Measurements from ENCODE around the gene NNT.
"Not testable (repeated sequence)": the region's sequence is repeated elsewhere in the genome, so short reads cannot be mapped to it uniquely, and the experiment has no call there.

Gene NNT

GRCh38 chr5:43602461-43603343 is at the start of gene NNT:
Gene NNT, plus strand, starts transcription at chr5:43603180. Its CDS starts 6,016 bp downstream, at chr5:43609196.
- DNase-seq = peak; percentile 78

- no peak for DNase-seq
These were observed 49.6 kb upstream of the NNT start for GRCh38 chr5:43553381-43553780.

GRCh38 chr5:43554497-43554896 is 48.5 kb upstream of the NNT start:
- no peak for DNase-seq

GRCh38 chr5:43555895-43556606 is 46.9 kb upstream of the NNT start:
- peak; percentile 57 for DNase-seq

- DNase-seq = not testable (repeated sequence)
These were observed 46.4 kb upstream of the NNT start for GRCh38 chr5:43556607-43556856.

- DNase-seq = peak; percentile 83
These were observed 46.0 kb upstream of the NNT start, which contains the start of gene PAIP1 for GRCh38 chr5:43556857-43557542. Gene PAIP1, minus strand, starts transcription at chr5:43557077. Its CDS starts 231 bp downstream, at chr5:43556846.

- no peak for DNase-seq
These were observed 42.9 kb upstream of the NNT start for GRCh38 chr5:43560128-43560527.

GRCh38 chr5:43561356-43561755 is 41.6 kb upstream of the NNT start:
- no peak for DNase-seq

- no peak for DNase-seq
These were observed 39.7 kb upstream of the NNT start for GRCh38 chr5:43563321-43563720.

- no peak for DNase-seq
These were observed 38.6 kb upstream of the NNT start for GRCh38 chr5:43564289-43564850.

- DNase-seq = no peak
These were observed 37.9 kb upstream of the NNT start for GRCh38 chr5:43565043-43565442.

GRCh38 chr5:43567967-43568366 is 35.0 kb upstream of the NNT start:
- DNase-seq = no peak

- no peak for DNase-seq
These were observed 33.7 kb upstream of the NNT start for GRCh38 chr5:43569236-43569746.

- DNase-seq = no peak
These were observed 32.4 kb upstream of the NNT start for GRCh38 chr5:43570450-43571158.

GRCh38 chr5:43571237-43571636 is 31.7 kb upstream of the NNT start:
- no peak for DNase-seq

GRCh38 chr5:43572357-43572756 is 30.6 kb upstream of the NNT start:
- DNase-seq = no peak

- no peak for DNase-seq
These were observed 29.9 kb upstream of the NNT start for GRCh38 chr5:43573058-43573457.

- not testable (repeated sequence) for DNase-seq
These were observed 22.4 kb upstream of the NNT start for GRCh38 chr5:43580402-43581210.

- DNase-seq = no peak
These were observed 21.6 kb upstream of the NNT start for GRCh38 chr5:43581398-43581797.

GRCh38 chr5:43582082-43583005 is 20.6 kb upstream of the NNT start:
- no peak for DNase-seq

All from stimulated activated CD4-positive, alpha-beta T cell treated with anti-CD3 and anti-CD28 coated beads, Interleukin-4, amount 100 ng/mL, for 24 hours (primary cell).